HepG2 (cell line): Measurements from ENCODE around the gene NEGR1. TPM values are rescaled to one million over a fixed set of nuclear protein-coding genes. Genes with fewer than 3 reads are reported as not detected.

Experiments used
- ATAC-seq: fragments of 200-7000 bp; cut with Tn5 transposase; 3 replicates; pipeline ENCODE4 v1.9.1; 2020; ENCODE audit warnings: mild to moderate bottlenecking, moderate library complexity
- BruUV-seq: library from RNA; stranded (reverse); fragments of 400-500 nt; replicated peaks from 2 replicates; lab custom pipeline; 2021; lab: Mats Ljungman, UMichigan
- CTCF ChIA-PET: fragments of 300-600 bp; formaldehyde crosslinking; extraction: SDS; loops from one replicate; lab custom pipeline; 2021; ENCODE audit warnings: low total read pairs, inconsistent platforms, low intra/inter-chr PET ratio; lab: Yijun Ruan, JAX
- POLR2A ChIA-PET: fragments of 350-600 bp; sonication (Branson Sonifier 250); formaldehyde crosslinking; loops from one replicate; lab custom pipeline; 2020; ENCODE audit warnings: antibody characterized with exemption, inconsistent platforms; lab: Yijun Ruan, JAX
- DNase-seq: peaks from one replicate; pipeline ENCODE4 v3.0.0-alpha.2; 2015; ENCODE audit warnings: low spot score
- FAIRE-seq: peaks from 3 replicates; lab custom pipeline; 2011; peaks lifted over from hg19 to GRCh38; lab: Jason Lieb, UNC
- H2AFZ ChIP-seq: one replicate; pipeline ENCODE4 v1.6.1; 2011; ENCODE audit warnings: low read length, inconsistent platforms
- H3K27ac ChIP-seq: fragments of 300-600 bp; 3 replicates; pipeline ENCODE4 v1.8.0; 2011; ENCODE audit warnings: mixed run types, mild to moderate bottlenecking, mixed read lengths, low read length, inconsistent platforms; ENCODE audit not compliant: insufficient read depth; ENCODE audit errors: extremely low read length
- H3K27me3 ChIP-seq, 2 experiments: fragments of 200-600 bp in 1 of 2; 2 replicates in 1 of 2; 3 replicates in 1 of 2; pipeline versions ENCODE4 v1.6.0 to v1.8.0; 2011; ENCODE audit warnings: low read length in 2 of 2, mild to moderate bottlenecking in 2 of 2, moderate library complexity in 2 of 2, inconsistent platforms in 1 of 2; ENCODE audit not compliant: insufficient read depth in 2 of 2, control insufficient read depth in 1 of 2
- H3K36me3 ChIP-seq, 2 experiments: fragments of 200-600 bp in 1 of 2; replicated peaks in 1 of 2; 2 replicates in 1 of 2; 3 replicates in 1 of 2; pipeline versions ENCODE4 v1.5.1 to v1.8.0; 2011; ENCODE audit warnings: low read length in 2 of 2, inconsistent platforms in 1 of 2; ENCODE audit not compliant: insufficient read depth in 2 of 2, control insufficient read depth in 1 of 2
- H3K4me1 ChIP-seq: 2 replicates; pipeline ENCODE4 v1.5.1; 2012; ENCODE audit warnings: low read length, inconsistent platforms; ENCODE audit not compliant: insufficient read depth
- H3K4me2 ChIP-seq: 2 replicates; pipeline ENCODE4 v1.6.0; 2011; ENCODE audit warnings: low read depth, low read length, inconsistent platforms
- H3K4me3 ChIP-seq, 3 experiments: fragments of 200-600 bp in 1 of 3; sonication (generic), shearing (Covaris generic) in 1 of 3; replicated peaks in 1 of 3; 2 replicates each; pipeline ENCODE4 v1.5.1; 2011 to 2016; ENCODE audit warnings: low read length in 3 of 3, inconsistent platforms in 2 of 3, low read depth in 2 of 3, mild to moderate bottlenecking in 2 of 3, control low read depth in 1 of 3, mixed read lengths in 1 of 3; ENCODE audit not compliant: insufficient read depth in 1 of 3
- H3K79me2 ChIP-seq: one replicate; pipeline ENCODE4 v1.6.1; 2011; ENCODE audit warnings: low read length, inconsistent platforms; ENCODE audit not compliant: insufficient read depth
- H3K9ac ChIP-seq: 2 replicates; pipeline ENCODE4 v1.6.0; 2011; ENCODE audit warnings: mild to moderate bottlenecking, low read depth, low read length, inconsistent platforms; ENCODE audit not compliant: insufficient read depth
- H3K9me3 ChIP-seq: 2 replicates; pipeline ENCODE4 v1.5.1; 2012; ENCODE audit warnings: mild to moderate bottlenecking, low read length
- H4K20me1 ChIP-seq: 2 replicates; pipeline ENCODE4 v1.6.0; 2011; ENCODE audit warnings: inconsistent platforms, mild to moderate bottlenecking, low read length, moderate library complexity; ENCODE audit not compliant: insufficient read depth
- SAFB2 ChIP-seq: sonication (generic); formaldehyde crosslinking; IDR thresholded peaks from 2 replicates; pipeline ENCODE4 v1.5.1; 2020; ENCODE audit warnings: missing genetic modification reagents, low read depth, mild to moderate bottlenecking, borderline replicate concordance
- WGBS: methylation state at CpG from one replicate; pipeline ENCODE4 v1.1.6; 2017; ENCODE audit warnings: low lambda C conversion rate; 5-methylcytosine and 5-hydroxymethylcytosine counted together
- in situ Hi-C: cut with HindIII; loops from 2 replicates; pipeline ENCODE4 v1.10.0; 2017; ENCODE audit warnings: low pct_unique_long_range_greater_than_20kb; ENCODE audit not compliant: extremely low pct_ligation_motif_present
- intact Hi-C: fragments of 100-400 bp; cut with micrococcal nuclease; formaldehyde crosslinking; loops from one replicate; pipeline ENCODE4 v1.10.0; 2022; ENCODE audit not compliant: unreplicated experiment
- polyA plus RNA-seq, 8 experiments: library from polyadenylated mRNA; depleted of rRNA in 3 of 8; stranded (reverse) in 7 of 8; unstranded in 1 of 8; fragments of >200 nt; fragmentation: Illumina TruSeq in 4 of 8; extraction: Trizol in 4 of 8; gene quantifications; 2 replicates each; pipeline versions ENCODE4 v1.2.1 to v1.2.3, GENCODE V29; 2011 to 2016; ENCODE audit warnings: low read depth in 4 of 8, missing spikeins in 1 of 8, mixed read lengths in 1 of 8; ENCODE audit not compliant: insufficient read depth in 1 of 8
- total RNA-seq, 5 experiments: library from RNA; depleted of rRNA; stranded (reverse); fragments of >200 nt; fragmentation: Illumina TruSeq; extraction: Trizol; gene quantifications; 2 replicates each; pipeline ENCODE4 v1.2.3, GENCODE V29; 2016; ENCODE audit warnings: low read depth in 1 of 5
- TF ChIP-seq, protein P1 (sequence below): sonication (generic); formaldehyde crosslinking; IDR thresholded peaks from 2 replicates; pipeline ENCODE4 v1.8.0; 2022; ENCODE audit warnings: mild to moderate bottlenecking, missing genetic modification reagents, moderate library complexity

Gene NEGR1
- total and polyA plus RNA-seq, 2 of the 13 experiments (the other 11 are each of a cell fraction or from before 2014, with no cell fraction given): not detected

GRCh38 chr1:71836904-71837303 is 445.4 kb downstream of the NEGR1 start:
- H3K9ac ChIP-seq: no peak overlapping the region
- in situ Hi-C loops (no loop called here), intact Hi-C loops (no loop called here)
- no peak overlapping the region for H3K27ac ChIP-seq
- no peak overlapping the region for H2AFZ ChIP-seq
- ATAC-seq (no peak), FAIRE-seq (no peak), DNase-seq (no peak)
- no peaks in the 10 kb centered on the region for H4K20me1 ChIP-seq
- WGBS: 0% methylated on average over 2 of the region's 2 CpGs
- no peaks in the 10 kb centered on the region for H3K36me3 ChIP-seq
- no TSS peak for BruUV-seq
- no peak overlapping the region for H3K4me2 ChIP-seq
- peaks cover 9% of the 10 kb centered on the region; the same call in 1 of the 2 replicates for H3K9me3 ChIP-seq
- ChIA-PET POLR2A (no interaction called here), CTCF (no interaction called here)
- H3K4me3 ChIP-seq: no peak overlapping the region
- H3K79me2 ChIP-seq: no peaks in the 10 kb centered on the region
- no peaks in the 10 kb centered on the region for H3K4me1 ChIP-seq
- no peak for TF ChIP-seq SAFB2 (CRISPR knock-in tag)
- H3K27me3 ChIP-seq: no peaks in the 10 kb centered on the region; a peak in 1 of 5 replicates

DNA sequence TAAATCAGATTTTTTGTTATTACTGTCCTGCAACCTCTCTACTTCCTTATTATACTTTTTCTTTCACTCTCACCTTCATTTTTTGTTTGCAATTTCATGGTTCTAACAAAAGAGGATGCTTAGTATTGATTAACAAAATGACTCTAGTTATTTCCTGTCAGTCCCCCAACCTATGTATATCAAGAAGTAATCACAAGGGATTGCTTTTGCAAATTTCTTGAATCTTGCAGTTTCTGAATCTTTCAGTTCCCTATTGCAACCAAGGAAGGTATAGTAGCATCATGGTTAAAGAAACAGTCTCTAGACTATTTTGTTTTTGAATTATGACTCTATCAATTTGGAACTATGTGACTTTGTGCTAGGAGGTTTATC is 446.9 kb downstream of the NEGR1 start:
- Histone ChIP-seq H3K4me1 (no peaks in the 10 kb centered on the region), H3K36me3 (no peaks in the 10 kb centered on the region), H3K9me3 (peaks cover 9% of the 10 kb centered on the region; the same call in 1 of the 2 replicates), H3K27me3 (no peaks in the 10 kb centered on the region; a peak in 1 of 5 replicates), H3K4me2 (no peak overlapping the region), H2AFZ (no peak overlapping the region), H3K79me2 (no peaks in the 10 kb centered on the region), H3K4me3 (no peak overlapping the region), H3K9ac (no peak overlapping the region), H4K20me1 (no peaks in the 10 kb centered on the region), H3K27ac (no peak overlapping the region)
- intact Hi-C loops: no loop called here
- in situ Hi-C loops: no loop called here
- POLR2A ChIA-PET: no interaction called here
- TF ChIP-seq, protein P1, sequence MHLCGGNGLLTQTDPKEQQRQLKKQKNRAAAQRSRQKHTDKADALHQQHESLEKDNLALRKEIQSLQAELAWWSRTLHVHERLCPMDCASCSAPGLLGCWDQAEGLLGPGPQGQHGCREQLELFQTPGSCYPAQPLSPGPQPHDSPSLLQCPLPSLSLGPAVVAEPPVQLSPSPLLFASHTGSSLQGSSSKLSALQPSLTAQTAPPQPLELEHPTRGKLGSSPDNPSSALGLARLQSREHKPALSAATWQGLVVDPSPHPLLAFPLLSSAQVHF (CRISPR knock-in tag): no peak
- DNase-seq (no peak), ATAC-seq (no peak), FAIRE-seq (no peak)
- no TSS peak for BruUV-seq
- CTCF ChIA-PET: no interaction called here
